Heart left ventricle (tissue), 13 donors: Measurements from ENCODE around the gene LMF1.

Experiments
- CTCF ChIP-seq, 12 donors: fragments of 200-600 bp; sonication (generic) in 4 of 12; IDR thresholded peaks; one replicate each; pipeline versions ENCODE4 v1.5.0 to v1.8.0; 2018 to 2022; ENCODE audit warnings: antibody characterized with exemption in 12 of 12, mild to moderate bottlenecking in 5 of 12
- POLR2A ChIP-seq, 2 donors: fragments of 450-650 bp; IDR thresholded peaks; one replicate each; pipeline ENCODE4 v1.6.1; 2017; ENCODE audit warnings: antibody characterized with exemption in 2 of 2, mild to moderate bottlenecking in 2 of 2, moderate library complexity in 2 of 2
- donor health status: ischemic (EF 13 %, LVEDD 7.1; RV severe dilation, severe dysfunction).
- donor health status: DM: no; HTN: yes; CAD: no.
- donor health status: DM: no; HTN: no; CAD: no.
- donor health status: ischemic (EF 25% LVEDD 6.9; RV normal size, moderate dysfunction).
- donor health status: ischemic (EF 25% LVEDD 5.7; RV mildly dilated, moderate dysfunction).
- donor health status: ischemic (EF 35%, LVEDD 5.7; RV mildly dilated, moderate dysfunction).
- donor health status: nonischemic (EF 11% LVEDD 7.7; RV severe dilation, severe dysfunction).
- donor health status: DM: yes; HTN: yes; CAD: no.
- donor health status: PGD.
- donor health status: ischemic (EF 29% LVEDD 5.4; RV normal size, mild dysfunction).
- donor health status: nonischemic (EF 23%, LVEDD 6.1; RV moderate dilation, normal function).

DNA sequence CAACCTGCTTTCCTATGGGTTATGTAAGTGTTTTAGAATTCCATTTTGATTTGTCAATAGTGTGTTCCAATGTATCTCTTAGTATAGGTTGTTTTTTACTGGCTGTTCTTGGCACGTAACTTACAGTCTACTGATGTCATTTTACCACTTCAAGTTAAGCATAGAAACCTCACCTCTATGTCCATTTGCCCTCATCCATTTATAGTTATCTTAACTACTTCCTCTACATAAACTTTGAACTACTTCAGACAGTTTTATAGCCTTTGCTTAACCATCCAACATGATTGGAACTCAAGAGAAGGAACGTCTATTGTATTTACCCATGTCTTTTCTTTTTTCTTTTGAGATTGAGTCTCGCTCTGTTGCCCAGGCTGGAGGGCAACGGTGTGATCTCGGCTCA lies 105.8 kb downstream of the LMF1 start:
- TF ChIP-seq POLR2A (IDR thresholded peaks at IDR 0.05) (no peak), CTCF (IDR thresholded peaks at IDR 0.05) (no peak)
